IMR-90 (cell line): ENCODE data around the gene EDIL3. TPM values are rescaled to one million over a fixed set of nuclear protein-coding genes. Genes with fewer than 3 reads are reported as not detected.
A peak's percentile ranks its signal among the peaks of the same experiment; 100 is the strongest.

ENCODE experiments used
- ATAC-seq: fragments of 200-7000 bp; cut with Tn5 transposase; 2 replicates; pipeline ENCODE4 v1.9.1; 2020; ENCODE audit warnings: low read depth, mild to moderate bottlenecking, moderate library complexity
- BruUV-seq: library from RNA; stranded (reverse); fragments of 400-500 nt; replicated peaks from 2 replicates; lab custom pipeline; 2021; lab: Mats Ljungman, UMichigan
- CTCF ChIA-PET: fragments of 300-600 bp; formaldehyde crosslinking; extraction: SDS; loops from one replicate; lab custom pipeline; 2021; ENCODE audit warnings: antibody characterized with exemption; lab: Yijun Ruan, JAX
- POLR2A ChIA-PET: fragments of 300-600 bp; sonication (Branson Sonifier 250); formaldehyde crosslinking; loops from one replicate; lab custom pipeline; 2022; ENCODE audit warnings: antibody characterized with exemption; ENCODE audit not compliant: unreplicated experiment; lab: Charles Lee
- DNase-seq: peaks from one replicate; pipeline ENCODE4 v3.0.0; 2013
- H2AFZ ChIP-seq: replicated peaks from 2 replicates; pipeline ENCODE3; 2013; ENCODE audit warnings: low read length, mild to moderate bottlenecking; ENCODE audit not compliant: poor library complexity
- H2AK5ac ChIP-seq: 2 replicates; pipeline ENCODE4 v1.6.1; 2013; ENCODE audit warnings: low read depth, low read length, inconsistent platforms
- H2AK9ac ChIP-seq: replicated peaks from 2 replicates; pipeline ENCODE3; 2013; ENCODE audit warnings: mild to moderate bottlenecking, low read depth, low read length, moderate library complexity; ENCODE audit not compliant: poor library complexity
- H2BK120ac ChIP-seq: 2 replicates; pipeline ENCODE4 v1.6.1; 2013; ENCODE audit warnings: low read depth, low read length, inconsistent platforms
- H2BK15ac ChIP-seq: 3 replicates; pipeline ENCODE4 v1.6.1; 2013; ENCODE audit warnings: low read depth, low read length, inconsistent platforms
- H2BK20ac ChIP-seq: 2 replicates; pipeline ENCODE4 v1.6.1; 2013; ENCODE audit warnings: low read depth, mild to moderate bottlenecking, inconsistent platforms, low read length, moderate library complexity
- H2BK5ac ChIP-seq: 2 replicates; pipeline ENCODE4 v1.6.1; 2013; ENCODE audit warnings: mild to moderate bottlenecking, low read depth, low read length, inconsistent platforms; ENCODE audit not compliant: poor library complexity, severe bottlenecking
- H3K14ac ChIP-seq: replicated peaks from 2 replicates; pipeline ENCODE4 v1.6.1; 2013; ENCODE audit warnings: low read depth, low read length, inconsistent platforms
- H3K18ac ChIP-seq: 2 replicates; pipeline ENCODE4 v1.6.1; 2013; ENCODE audit warnings: low read depth, low read length, control low read depth
- H3K23ac ChIP-seq: 2 replicates; pipeline ENCODE4 v1.6.1; 2013; ENCODE audit warnings: low read depth, low read length, inconsistent platforms
- H3K27ac ChIP-seq: 2 replicates; pipeline ENCODE4 v1.5.1; 2013; ENCODE audit warnings: mild to moderate bottlenecking, control low read depth, low read length; ENCODE audit not compliant: insufficient read depth
- H3K27me3 ChIP-seq: 2 replicates; pipeline ENCODE4 v1.6.1; 2013; ENCODE audit warnings: low read length; ENCODE audit not compliant: control insufficient read depth, insufficient read depth
- H3K36me3 ChIP-seq: 2 replicates; pipeline ENCODE4 v1.6.1; 2013; ENCODE audit warnings: low read length, mixed read lengths; ENCODE audit not compliant: control insufficient read depth, insufficient read depth
- H3K4ac ChIP-seq: 2 replicates; pipeline ENCODE4 v1.6.1; 2013; ENCODE audit warnings: low read depth, low read length, inconsistent platforms
- H3K4me1 ChIP-seq: 2 replicates; pipeline ENCODE4 v1.6.1; 2013; ENCODE audit warnings: low read length, mixed read lengths; ENCODE audit not compliant: control insufficient read depth, insufficient read depth
- H3K4me2 ChIP-seq: 2 replicates; pipeline ENCODE4 v1.6.1; 2013; ENCODE audit warnings: low read depth, mild to moderate bottlenecking, control low read depth, low read length, moderate library complexity
- H3K4me3 ChIP-seq: 2 replicates; pipeline ENCODE4 v1.5.1; 2013; ENCODE audit warnings: low read depth, mild to moderate bottlenecking, control low read depth, low read length, moderate library complexity; ENCODE audit not compliant: insufficient read depth
- H3K56ac ChIP-seq: 2 replicates; pipeline ENCODE4 v1.6.1; 2013; ENCODE audit warnings: low read length, inconsistent platforms; ENCODE audit not compliant: insufficient read depth; ENCODE audit errors: extremely low read depth
- H3K79me1 ChIP-seq, 2 experiments: 2 replicates each; pipeline ENCODE4 v1.6.1; 2013; ENCODE audit warnings: low read length in 2 of 2, inconsistent platforms in 1 of 2, low read depth in 1 of 2
- H3K9ac ChIP-seq: 2 replicates; pipeline ENCODE4 v1.6.1; 2013; ENCODE audit warnings: low read depth, low read length, control low read depth
- H3K9me1 ChIP-seq: 2 replicates; pipeline ENCODE4 v1.6.1; 2013; ENCODE audit warnings: low read length, inconsistent platforms; ENCODE audit not compliant: insufficient read depth
- H3K9me3 ChIP-seq: 2 replicates; pipeline ENCODE4 v1.6.1; 2013; ENCODE audit warnings: low read length; ENCODE audit not compliant: control insufficient read depth, insufficient read depth
- H4K20me1 ChIP-seq: 2 replicates; pipeline ENCODE4 v1.6.1; 2013; ENCODE audit warnings: low read length, inconsistent platforms; ENCODE audit not compliant: insufficient read depth
- H4K5ac ChIP-seq: 2 replicates; pipeline ENCODE4 v1.6.1; 2013; ENCODE audit warnings: mild to moderate bottlenecking, low read depth, low read length, control low read depth
- H4K8ac ChIP-seq, 2 experiments: 2 replicates each; pipeline ENCODE4 v1.6.1; 2013; ENCODE audit warnings: low read depth in 2 of 2, low read length in 2 of 2, control low read depth in 1 of 2, inconsistent platforms in 1 of 2
- H4K91ac ChIP-seq: 2 replicates; pipeline ENCODE4 v1.6.1; 2013; ENCODE audit warnings: low read depth, low read length, inconsistent platforms; ENCODE audit not compliant: insufficient read depth
- BHLHE40 ChIP-seq: fragments of 150-350 bp; IDR thresholded peaks from 2 replicates; pipeline ENCODE4 v1.6.1; 2016; ENCODE audit warnings: mild to moderate bottlenecking, low read depth, low read length
- CEBPB ChIP-seq: IDR thresholded peaks from 2 replicates; pipeline ENCODE4 v1.6.1; 2012; ENCODE audit warnings: low read depth, low read length, improper control_type of control experiment
- CHD1 ChIP-seq: IDR thresholded peaks from 2 replicates; pipeline ENCODE4 v1.6.1; 2012; ENCODE audit warnings: low read depth, low read length, improper control_type of control experiment
- FOS ChIP-seq: fragments of 150-350 bp; IDR thresholded peaks from 2 replicates; pipeline ENCODE4 v1.6.1; 2016; ENCODE audit warnings: low read depth, low read length
- MAZ ChIP-seq: IDR thresholded peaks from 2 replicates; pipeline ENCODE4 v1.6.1; 2012; ENCODE audit warnings: low read depth, mild to moderate bottlenecking, low read length, improper control_type of control experiment, moderate library complexity, borderline replicate concordance
- NFE2L2 ChIP-seq: fragments of 150-350 bp; IDR thresholded peaks from 2 replicates; pipeline ENCODE4 v1.6.1; 2016; ENCODE audit warnings: low read depth, mild to moderate bottlenecking, low read length
- RCOR1 ChIP-seq: IDR thresholded peaks from 2 replicates; pipeline ENCODE4 v1.6.1; 2012; ENCODE audit warnings: mild to moderate bottlenecking, low read length, improper control_type of control experiment; ENCODE audit not compliant: insufficient replicate concordance
- RFX5 ChIP-seq: IDR thresholded peaks from 2 replicates; pipeline ENCODE4 v1.8.0; 2012; ENCODE audit warnings: low read depth, mild to moderate bottlenecking, low read length, moderate library complexity
- SMC3 ChIP-seq: fragments of 150-350 bp; IDR thresholded peaks from 2 replicates; pipeline ENCODE4 v1.6.1; 2016; ENCODE audit warnings: low read depth, mild to moderate bottlenecking, antibody characterized with exemption, low read length, moderate library complexity
- WGBS, 2 experiments: methylation state at CpG; one replicate each; pipeline versions ENCODE4 v1.1.5 to v1.1.7; 2013; ENCODE audit warnings: missing lambda C conversion rate in 2 of 2; ENCODE audit not compliant: insufficient read length in 1 of 2; ENCODE audit errors: extremely low coverage in 2 of 2; 5-methylcytosine and 5-hydroxymethylcytosine counted together
- dilution Hi-C: fragments of 300-500 bp; cut with HindIII; formaldehyde crosslinking; loops from one replicate; pipeline ENCODE4 v1.14.3; 2018; ENCODE audit warnings: low sequenced_read_pairs; ENCODE audit not compliant: unreplicated experiment
- in situ Hi-C: fragments of 300-500 bp; cut with MboI; formaldehyde crosslinking; loops from 3 replicates; pipeline ENCODE4 v1.14.3; 2019; ENCODE audit warnings: low sequenced_read_pairs, inconsistent platforms, mixed read lengths
- intact Hi-C: fragments of 100-400 bp; cut with micrococcal nuclease; formaldehyde crosslinking; loops from 2 replicates; pipeline ENCODE4 v1.10.0; 2022
- polyA plus RNA-seq, 3 experiments: library from polyadenylated mRNA; depleted of rRNA; stranded (reverse); fragments of >200 nt; gene quantifications; 2 replicates each; pipeline ENCODE4 v1.2.3, GENCODE V29; 2012; ENCODE audit warnings: low replicate concordance in 1 of 3
- total RNA-seq: library from RNA; depleted of rRNA; stranded (reverse); fragments of >200 nt; gene quantifications from 2 replicates; pipeline ENCODE4 v1.2.3, GENCODE V29; 2012
- TF ChIP-seq, protein P1 (sequence below): conservative IDR thresholded peaks from 2 replicates; pipeline ENCODE4 v1.5.1; 2012; ENCODE audit warnings: mild to moderate bottlenecking, low read depth, low read length, improper control_type of control experiment
- TF ChIP-seq, protein P2 (sequence below): fragments of 150-350 bp; IDR thresholded peaks from 2 replicates; pipeline ENCODE4 v1.6.1; 2016; ENCODE audit warnings: low read depth, mild to moderate bottlenecking, low read length, moderate library complexity, borderline replicate concordance
- TF ChIP-seq, protein P3 (sequence below): fragments of 150-350 bp; IDR thresholded peaks from 2 replicates; pipeline ENCODE4 v1.6.1; 2017; ENCODE audit warnings: mild to moderate bottlenecking, antibody characterized with exemption, low read length, low read depth

EDIL3 gene
- total and polyA plus RNA-seq, 2 of the 4 experiments (the other 2 are of a cell fraction): 55.5 to 82.8 TPM

DNA sequence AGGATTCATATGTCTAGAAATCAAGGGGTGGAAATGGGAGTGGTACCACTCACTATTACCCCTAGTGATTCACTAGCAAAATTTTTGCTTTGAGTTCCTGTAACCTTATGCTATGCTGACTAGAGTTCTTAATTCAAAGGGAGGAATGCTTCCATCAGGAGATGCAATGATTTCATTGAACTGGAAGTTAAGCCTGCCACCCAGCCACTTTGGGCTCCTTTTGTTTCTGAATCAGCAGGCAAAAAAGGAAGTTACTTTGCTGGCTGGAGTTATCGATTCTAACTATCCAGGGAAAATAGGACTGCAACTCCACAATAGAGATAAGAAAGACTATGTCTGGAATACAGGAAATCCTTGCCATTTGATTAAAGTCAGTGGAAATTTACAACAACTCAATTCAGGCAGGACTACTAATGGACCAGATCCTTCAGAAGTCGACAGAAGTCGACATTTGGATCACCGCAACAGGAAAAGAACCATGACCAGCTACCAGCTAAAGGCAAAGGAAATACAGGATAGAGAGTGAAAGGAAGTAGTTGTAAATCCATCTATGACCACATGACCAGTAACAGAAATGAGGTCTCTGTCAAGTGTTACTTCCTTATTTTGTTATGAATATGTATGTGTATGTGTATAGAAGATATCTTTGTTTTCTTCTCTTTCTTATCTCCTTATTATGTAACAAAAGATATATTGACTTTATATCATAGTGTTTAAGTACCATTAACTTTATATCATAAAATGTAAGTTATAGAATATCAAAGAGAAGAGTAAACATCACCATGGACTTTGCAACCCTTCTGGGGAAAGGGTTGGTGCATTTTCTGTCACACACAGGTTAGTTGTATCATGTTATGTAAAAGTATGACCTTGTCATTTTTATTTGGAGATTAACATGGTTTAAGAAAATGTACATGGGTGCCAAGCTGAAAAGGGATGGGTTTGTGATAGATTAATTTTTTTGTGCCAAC lies 465.3 kb downstream of the EDIL3 start:
- POLR2A ChIA-PET: no interaction called here
- peak overlapping the region; percentile 81 for H2BK5ac ChIP-seq
- H3K79me1 ChIP-seq: no peaks in the 10 kb centered on the region
- no peaks in the 10 kb centered on the region for H3K36me3 ChIP-seq
- intact Hi-C loops (no loop called here), in situ Hi-C loops (no loop called here), dilution Hi-C loops (no loop called here)
- no peaks in the 10 kb centered on the region for H4K20me1 ChIP-seq
- H4K91ac ChIP-seq: peak overlapping the region; percentile 67
- H3K4me1 ChIP-seq: peaks cover 13% of the 10 kb centered on the region
- peak overlapping the region; percentile 94; the same call in 1 of the 2 replicates for H3K18ac ChIP-seq
- no peak overlapping the region for H3K4me3 ChIP-seq
- CTCF ChIA-PET: interaction anchor here (0.7 kb wide), 1 partner anchor 10 kb away, joined by 4 read pairs; no protein-coding TSS in a partner anchor
- H2BK20ac ChIP-seq: peak overlapping the region; percentile 90
- peak overlapping the region in 1 of 2 experiments; percentile 89; a peak in 3 of 4 replicates for H4K8ac ChIP-seq
- ATAC-seq: peak; percentile 63
- H2AK5ac ChIP-seq: peak overlapping the region; percentile 91
- H2AK9ac ChIP-seq: no peak overlapping the region
- H3K4ac ChIP-seq: peak overlapping the region; percentile 60; the same call in 1 of the 2 replicates
- H4K5ac ChIP-seq: peak overlapping the region; percentile 71; the same call in 1 of the 2 replicates
- no CpG with 5 or more reads among the region's 4 CpGs for WGBS, 2 experiments
- peak overlapping the region; percentile 87 for H2BK120ac ChIP-seq
- H3K27me3 ChIP-seq: no peaks in the 10 kb centered on the region
- 0 out of 2 replicates have a peak overlapping the region, but pooled peaks have one; percentile 49 for H3K23ac ChIP-seq
- peak overlapping the region; percentile 10; the same call in 1 of the 2 replicates for H3K4me2 ChIP-seq
- peaks cover 2% of the 10 kb centered on the region; the same call in 1 of the 2 replicates for H3K9me3 ChIP-seq
- peak overlapping the region; percentile 88 for H3K14ac ChIP-seq
- peak; percentile 64 for DNase-seq
- H3K9me1 ChIP-seq: peaks cover 5% of the 10 kb centered on the region
- no peak overlapping the region for H3K56ac ChIP-seq
- H3K27ac ChIP-seq: no peak overlapping the region; the same call in 1 of the 2 replicates
- peak overlapping the region; percentile 89; the same call in 2 of the 3 replicates for H2BK15ac ChIP-seq
- no peak overlapping the region for H3K9ac ChIP-seq
- peak overlapping the region; percentile 57 for H2AFZ ChIP-seq
- no TSS peak for BruUV-seq
- TF ChIP-seq, protein P1, sequence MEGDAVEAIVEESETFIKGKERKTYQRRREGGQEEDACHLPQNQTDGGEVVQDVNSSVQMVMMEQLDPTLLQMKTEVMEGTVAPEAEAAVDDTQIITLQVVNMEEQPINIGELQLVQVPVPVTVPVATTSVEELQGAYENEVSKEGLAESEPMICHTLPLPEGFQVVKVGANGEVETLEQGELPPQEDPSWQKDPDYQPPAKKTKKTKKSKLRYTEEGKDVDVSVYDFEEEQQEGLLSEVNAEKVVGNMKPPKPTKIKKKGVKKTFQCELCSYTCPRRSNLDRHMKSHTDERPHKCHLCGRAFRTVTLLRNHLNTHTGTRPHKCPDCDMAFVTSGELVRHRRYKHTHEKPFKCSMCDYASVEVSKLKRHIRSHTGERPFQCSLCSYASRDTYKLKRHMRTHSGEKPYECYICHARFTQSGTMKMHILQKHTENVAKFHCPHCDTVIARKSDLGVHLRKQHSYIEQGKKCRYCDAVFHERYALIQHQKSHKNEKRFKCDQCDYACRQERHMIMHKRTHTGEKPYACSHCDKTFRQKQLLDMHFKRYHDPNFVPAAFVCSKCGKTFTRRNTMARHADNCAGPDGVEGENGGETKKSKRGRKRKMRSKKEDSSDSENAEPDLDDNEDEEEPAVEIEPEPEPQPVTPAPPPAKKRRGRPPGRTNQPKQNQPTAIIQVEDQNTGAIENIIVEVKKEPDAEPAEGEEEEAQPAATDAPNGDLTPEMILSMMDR: no peak
- TF ChIP-seq FOS (no peak), NFE2L2 (no peak), RCOR1 (no peak), CEBPB (no peak), SMC3 (no peak), BHLHE40 (no peak), CHD1 (no peak), MAZ (no peak), RFX5 (no peak)
- TF ChIP-seq, protein P2, sequence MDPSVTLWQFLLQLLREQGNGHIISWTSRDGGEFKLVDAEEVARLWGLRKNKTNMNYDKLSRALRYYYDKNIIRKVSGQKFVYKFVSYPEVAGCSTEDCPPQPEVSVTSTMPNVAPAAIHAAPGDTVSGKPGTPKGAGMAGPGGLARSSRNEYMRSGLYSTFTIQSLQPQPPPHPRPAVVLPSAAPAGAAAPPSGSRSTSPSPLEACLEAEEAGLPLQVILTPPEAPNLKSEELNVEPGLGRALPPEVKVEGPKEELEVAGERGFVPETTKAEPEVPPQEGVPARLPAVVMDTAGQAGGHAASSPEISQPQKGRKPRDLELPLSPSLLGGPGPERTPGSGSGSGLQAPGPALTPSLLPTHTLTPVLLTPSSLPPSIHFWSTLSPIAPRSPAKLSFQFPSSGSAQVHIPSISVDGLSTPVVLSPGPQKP: no peak
- TF ChIP-seq, protein P3, sequence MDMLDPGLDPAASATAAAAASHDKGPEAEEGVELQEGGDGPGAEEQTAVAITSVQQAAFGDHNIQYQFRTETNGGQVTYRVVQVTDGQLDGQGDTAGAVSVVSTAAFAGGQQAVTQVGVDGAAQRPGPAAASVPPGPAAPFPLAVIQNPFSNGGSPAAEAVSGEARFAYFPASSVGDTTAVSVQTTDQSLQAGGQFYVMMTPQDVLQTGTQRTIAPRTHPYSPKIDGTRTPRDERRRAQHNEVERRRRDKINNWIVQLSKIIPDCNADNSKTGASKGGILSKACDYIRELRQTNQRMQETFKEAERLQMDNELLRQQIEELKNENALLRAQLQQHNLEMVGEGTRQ: no peak
